ENCODE results near the gene TSPAN18.

The TSPAN18 gene

DNA sequence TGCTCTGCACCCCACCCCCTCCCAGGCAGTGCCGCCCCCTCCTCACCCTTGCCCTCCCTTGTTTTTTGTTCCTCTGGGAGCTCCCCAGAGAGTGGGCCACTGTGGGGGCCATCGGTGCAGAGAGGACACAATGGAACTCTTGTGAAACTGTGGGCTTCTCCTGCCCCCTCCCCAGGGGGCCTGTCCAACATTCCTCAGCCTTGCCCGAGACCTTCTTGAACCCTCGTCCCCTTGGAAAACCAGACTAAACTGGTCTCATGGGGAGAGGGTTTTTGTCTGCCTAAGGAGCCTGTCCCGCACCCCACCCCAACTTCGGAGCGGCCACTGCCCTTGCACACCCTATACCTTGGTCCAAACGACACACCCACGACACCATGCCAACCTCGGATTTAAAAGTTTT lies 72.2 kb downstream of the TSPAN18 start:
- no peaks in the 10 kb centered on the region for H3K4me1 ChIP-seq (ENCODE audit: control insufficient read depth, low read length)
- no peaks in the 10 kb centered on the region for H3K9me3 ChIP-seq (ENCODE audit: control insufficient read depth, insufficient read depth, low read length)
- no peak overlapping the region for H3K27ac ChIP-seq (ENCODE audit: low read depth, low read length)
- no peaks in the 10 kb centered on the region for H3F3A ChIP-seq (ENCODE audit: control insufficient read depth, insufficient read depth)
- H3K4me2 ChIP-seq (ENCODE audit: low read length), result no peak overlapping the region
- no peaks in the 10 kb centered on the region for H3K36me3 ChIP-seq (ENCODE audit: control insufficient read depth, low read length)
- H3K4me3 ChIP-seq (ENCODE audit: low read length), result no peak overlapping the region
- TF ChIP-seq, protein P1, sequence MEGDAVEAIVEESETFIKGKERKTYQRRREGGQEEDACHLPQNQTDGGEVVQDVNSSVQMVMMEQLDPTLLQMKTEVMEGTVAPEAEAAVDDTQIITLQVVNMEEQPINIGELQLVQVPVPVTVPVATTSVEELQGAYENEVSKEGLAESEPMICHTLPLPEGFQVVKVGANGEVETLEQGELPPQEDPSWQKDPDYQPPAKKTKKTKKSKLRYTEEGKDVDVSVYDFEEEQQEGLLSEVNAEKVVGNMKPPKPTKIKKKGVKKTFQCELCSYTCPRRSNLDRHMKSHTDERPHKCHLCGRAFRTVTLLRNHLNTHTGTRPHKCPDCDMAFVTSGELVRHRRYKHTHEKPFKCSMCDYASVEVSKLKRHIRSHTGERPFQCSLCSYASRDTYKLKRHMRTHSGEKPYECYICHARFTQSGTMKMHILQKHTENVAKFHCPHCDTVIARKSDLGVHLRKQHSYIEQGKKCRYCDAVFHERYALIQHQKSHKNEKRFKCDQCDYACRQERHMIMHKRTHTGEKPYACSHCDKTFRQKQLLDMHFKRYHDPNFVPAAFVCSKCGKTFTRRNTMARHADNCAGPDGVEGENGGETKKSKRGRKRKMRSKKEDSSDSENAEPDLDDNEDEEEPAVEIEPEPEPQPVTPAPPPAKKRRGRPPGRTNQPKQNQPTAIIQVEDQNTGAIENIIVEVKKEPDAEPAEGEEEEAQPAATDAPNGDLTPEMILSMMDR (IDR thresholded peaks at IDR 0.05; ENCODE audit: low read depth, low read length, poor library complexity, severe bottlenecking), result no peak
- TF ChIP-seq EZH2phosphoT487 (IDR thresholded peaks at IDR 0.05; ENCODE audit: borderline replicate concordance, low read length), result no peak
- no peaks in the 10 kb centered on the region for H4K20me1 ChIP-seq (ENCODE audit: control insufficient read depth, insufficient read depth, low read depth, low read length)
- no peaks in the 10 kb centered on the region for H3K9me2 ChIP-seq (replicated peaks; ENCODE audit: control insufficient read depth, low read length)
- H3K27me3 ChIP-seq (ENCODE audit: control insufficient read depth, low read length), result peaks cover 6% of the 10 kb centered on the region
- H3K79me2 ChIP-seq (ENCODE audit: control insufficient read depth, low read length), result no peaks in the 10 kb centered on the region

DNA sequence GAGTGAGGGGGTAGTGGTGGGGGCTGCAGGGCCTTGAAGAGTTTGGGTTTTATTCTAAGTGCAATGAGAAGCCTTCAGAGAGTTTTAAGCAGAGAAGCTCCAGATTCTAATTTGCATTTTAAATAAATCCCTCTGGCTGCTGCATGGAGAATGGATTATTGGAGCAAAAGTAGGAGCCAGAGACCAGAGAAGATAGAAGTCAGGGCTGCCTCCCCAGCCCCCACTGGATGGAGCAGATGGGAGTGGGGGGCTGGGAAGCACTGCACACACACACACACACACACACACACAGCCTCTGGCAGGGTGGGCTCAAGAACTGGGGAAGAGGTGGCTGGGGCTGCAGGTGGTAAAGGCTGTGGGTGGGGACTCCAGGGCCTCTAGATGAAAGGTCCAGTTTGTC lies 75.6 kb downstream of the TSPAN18 start:
- H3K27ac ChIP-seq (ENCODE audit: low read depth, low read length), result no peak overlapping the region
- no peak overlapping the region for H3K4me2 ChIP-seq (ENCODE audit: low read length)
- H3F3A ChIP-seq (ENCODE audit: control insufficient read depth, insufficient read depth), result no peaks in the 10 kb centered on the region
- no peaks in the 10 kb centered on the region for H3K4me1 ChIP-seq (ENCODE audit: control insufficient read depth, low read length)
- TF ChIP-seq, protein P1 (IDR thresholded peaks at IDR 0.05; ENCODE audit: low read depth, low read length, poor library complexity, severe bottlenecking), result no peak
- TF ChIP-seq EZH2phosphoT487 (IDR thresholded peaks at IDR 0.05; ENCODE audit: borderline replicate concordance, low read length), result no peak
- H3K9me2 ChIP-seq (replicated peaks; ENCODE audit: control insufficient read depth, low read length), result no peaks in the 10 kb centered on the region
- H3K27me3 ChIP-seq (ENCODE audit: control insufficient read depth, low read length), result peaks cover 8% of the 10 kb centered on the region
- no peaks in the 10 kb centered on the region for H3K79me2 ChIP-seq (ENCODE audit: control insufficient read depth, low read length)
- no peaks in the 10 kb centered on the region for H3K9me3 ChIP-seq (ENCODE audit: control insufficient read depth, insufficient read depth, low read length)
- H4K20me1 ChIP-seq (ENCODE audit: control insufficient read depth, insufficient read depth, low read depth, low read length), result no peaks in the 10 kb centered on the region
- H3K4me3 ChIP-seq (ENCODE audit: low read length), result no peak overlapping the region
- H3K36me3 ChIP-seq (ENCODE audit: control insufficient read depth, low read length), result no peaks in the 10 kb centered on the region

DNA sequence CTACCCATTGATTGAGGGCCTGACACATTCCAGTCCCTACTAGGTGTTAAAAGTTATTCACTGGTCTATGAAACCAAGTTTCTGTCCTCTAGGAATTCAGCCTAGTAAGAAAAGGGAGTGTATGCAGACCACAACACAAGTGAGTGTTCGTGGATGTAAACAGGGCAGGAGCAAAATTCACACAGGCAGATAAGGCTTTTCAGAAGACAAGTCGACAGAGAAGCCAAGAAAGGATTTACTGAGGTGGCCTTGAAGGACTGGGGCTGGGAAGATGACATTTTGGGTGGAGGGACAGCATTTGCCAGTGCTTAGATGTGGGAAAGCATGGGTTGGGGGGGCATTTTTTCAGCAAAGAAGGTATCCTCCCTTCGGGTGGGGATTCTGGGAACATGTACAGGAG lies 76.2 kb downstream of the TSPAN18 start:
- no peaks in the 10 kb centered on the region for H3K4me1 ChIP-seq (ENCODE audit: control insufficient read depth, low read length)
- H3K27ac ChIP-seq (ENCODE audit: low read depth, low read length), result no peak overlapping the region
- H3K27me3 ChIP-seq (ENCODE audit: control insufficient read depth, low read length), result peaks cover 8% of the 10 kb centered on the region
- no peaks in the 10 kb centered on the region for H3K79me2 ChIP-seq (ENCODE audit: control insufficient read depth, low read length)
- no peak overlapping the region for H3K4me2 ChIP-seq (ENCODE audit: low read length)
- H3K36me3 ChIP-seq (ENCODE audit: control insufficient read depth, low read length), result no peaks in the 10 kb centered on the region
- H3K4me3 ChIP-seq (ENCODE audit: low read length), result no peak overlapping the region
- no peaks in the 10 kb centered on the region for H3K9me2 ChIP-seq (replicated peaks; ENCODE audit: control insufficient read depth, low read length)
- TF ChIP-seq, protein P1 (IDR thresholded peaks at IDR 0.05; ENCODE audit: low read depth, low read length, poor library complexity, severe bottlenecking), result no peak
- TF ChIP-seq EZH2phosphoT487 (IDR thresholded peaks at IDR 0.05; ENCODE audit: borderline replicate concordance, low read length), result no peak
- no peaks in the 10 kb centered on the region for H3F3A ChIP-seq (ENCODE audit: control insufficient read depth, insufficient read depth)
- H3K9me3 ChIP-seq (ENCODE audit: control insufficient read depth, insufficient read depth, low read length), result no peaks in the 10 kb centered on the region
- no peaks in the 10 kb centered on the region for H4K20me1 ChIP-seq (ENCODE audit: control insufficient read depth, insufficient read depth, low read depth, low read length)

Data from DOHH2 (cell line).